Measurements from ENCODE around the gene CISD2.
A peak's percentile ranks its signal among the peaks of the same experiment; 100 is the strongest.
"Not testable (repeated sequence)": the region's sequence is repeated elsewhere in the genome, so short reads cannot be mapped to it uniquely, and the experiment has no call there.

Gene CISD2

DNA sequence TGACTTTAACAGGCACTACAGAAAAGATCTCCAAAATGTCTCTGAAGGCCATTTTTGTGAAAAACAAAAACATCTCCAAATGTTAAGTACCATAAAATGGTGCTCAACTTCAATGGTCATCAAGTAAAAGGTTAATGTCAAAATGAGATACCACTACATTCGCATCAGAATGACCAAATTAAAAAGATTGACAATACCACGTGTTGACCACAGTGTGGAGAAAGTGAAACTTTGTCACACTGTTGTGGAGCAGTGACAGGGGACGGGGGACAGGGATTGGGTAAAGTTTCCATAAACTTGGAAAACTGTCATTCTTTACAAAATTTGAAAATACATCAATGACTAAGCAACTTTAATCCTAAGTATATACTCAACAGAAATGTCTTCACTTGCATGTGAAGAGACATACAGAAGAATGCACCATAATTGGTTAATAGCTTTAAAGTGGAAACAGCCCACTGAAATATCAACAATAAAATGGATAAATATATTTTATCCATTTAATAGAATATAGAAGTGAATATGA, 19.1 kb upstream of the CISD2 start:
- no peak for DNase-seq (ENCODE audit: low spot score)

DNA sequence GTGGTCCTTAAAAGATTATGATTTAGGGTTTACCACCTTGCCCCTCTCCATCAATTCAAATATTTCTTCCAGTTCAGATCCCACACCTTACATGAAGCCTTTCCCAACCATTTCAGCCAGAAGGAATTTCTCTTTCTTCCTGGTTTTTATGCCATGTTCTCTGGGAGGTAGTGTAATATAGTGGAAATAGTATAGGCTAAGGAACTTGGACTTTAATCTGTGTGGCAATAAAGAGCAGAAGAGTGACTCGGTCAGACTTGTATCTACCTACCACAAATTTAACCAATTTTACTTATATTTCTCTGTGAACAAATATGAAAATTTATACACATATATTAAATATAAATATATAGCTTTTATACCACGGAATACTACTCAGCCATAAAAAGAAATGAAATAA, 18.4 kb upstream of the CISD2 start:
- DNase-seq (ENCODE audit: low spot score) = no peak

- DNase-seq (ENCODE audit: low spot score) = no peak
These were observed 9.8 kb upstream of the CISD2 start for GRCh38 chr4:102858828-102859464.

DNA sequence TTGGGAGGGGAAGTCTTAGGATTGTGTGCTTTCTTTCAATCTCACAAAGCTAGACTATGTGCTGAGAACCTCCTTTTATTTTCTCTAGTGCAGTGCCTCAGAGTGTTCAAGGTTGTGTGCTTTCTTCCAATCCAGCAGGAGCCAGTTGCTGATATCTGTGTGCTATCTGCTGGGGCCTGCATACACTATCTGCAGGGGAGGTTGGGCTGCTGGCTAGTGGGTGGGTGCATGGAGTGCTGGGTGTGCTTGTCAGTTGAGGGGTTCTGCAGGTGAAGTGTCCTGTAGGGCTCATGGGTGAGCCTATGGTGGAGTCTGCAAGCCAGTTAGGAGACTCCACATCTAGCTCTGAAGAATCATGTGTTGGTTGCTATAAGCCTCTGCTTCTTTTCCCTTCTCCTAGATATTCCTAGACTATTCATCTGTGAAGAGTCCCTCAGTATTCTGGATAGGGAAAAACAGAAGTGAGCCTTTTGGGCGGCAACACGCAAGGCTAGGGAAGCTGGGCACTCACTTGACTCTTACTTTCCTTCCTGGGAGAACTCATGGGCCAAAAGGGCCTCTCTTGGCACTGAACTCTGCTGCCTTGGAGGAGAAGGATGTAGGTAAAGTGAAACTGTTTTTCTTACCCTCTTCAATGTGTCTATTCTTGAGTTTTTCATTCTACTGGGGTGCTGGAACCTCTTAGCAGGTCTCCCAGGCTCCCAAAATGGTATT, 8.0 kb upstream of the CISD2 start:
- no peak for DNase-seq (ENCODE audit: low spot score)

GRCh38 chr4:102862016-102862415, 6.8 kb upstream of the CISD2 start:
- DNase-seq (ENCODE audit: low spot score) = peak; percentile 59

GRCh38 chr4:102862747-102863146, 6.0 kb upstream of the CISD2 start:
- no peak for DNase-seq (ENCODE audit: low spot score)

DNA sequence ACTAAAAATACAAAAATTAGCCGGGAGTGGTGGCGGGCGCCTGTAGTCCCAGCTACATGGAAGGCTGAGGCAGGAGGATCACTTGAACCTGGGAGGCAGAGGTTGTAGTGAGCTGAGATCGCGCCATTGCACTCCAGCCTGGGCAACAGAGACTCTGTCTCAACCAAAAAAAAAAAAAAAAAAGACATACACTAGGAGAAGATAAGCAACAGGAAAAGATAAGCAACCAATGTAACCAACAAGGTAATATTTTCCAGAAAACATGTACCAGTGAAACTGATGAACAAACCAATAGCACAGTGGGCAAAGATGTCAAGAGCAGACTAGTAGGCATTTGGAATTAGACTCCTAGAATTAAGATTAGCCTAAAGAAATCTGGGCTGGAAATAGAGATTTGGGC, 3.5 kb upstream of the CISD2 start:
- not testable (repeated sequence) for DNase-seq (ENCODE audit: low spot score)

DNA sequence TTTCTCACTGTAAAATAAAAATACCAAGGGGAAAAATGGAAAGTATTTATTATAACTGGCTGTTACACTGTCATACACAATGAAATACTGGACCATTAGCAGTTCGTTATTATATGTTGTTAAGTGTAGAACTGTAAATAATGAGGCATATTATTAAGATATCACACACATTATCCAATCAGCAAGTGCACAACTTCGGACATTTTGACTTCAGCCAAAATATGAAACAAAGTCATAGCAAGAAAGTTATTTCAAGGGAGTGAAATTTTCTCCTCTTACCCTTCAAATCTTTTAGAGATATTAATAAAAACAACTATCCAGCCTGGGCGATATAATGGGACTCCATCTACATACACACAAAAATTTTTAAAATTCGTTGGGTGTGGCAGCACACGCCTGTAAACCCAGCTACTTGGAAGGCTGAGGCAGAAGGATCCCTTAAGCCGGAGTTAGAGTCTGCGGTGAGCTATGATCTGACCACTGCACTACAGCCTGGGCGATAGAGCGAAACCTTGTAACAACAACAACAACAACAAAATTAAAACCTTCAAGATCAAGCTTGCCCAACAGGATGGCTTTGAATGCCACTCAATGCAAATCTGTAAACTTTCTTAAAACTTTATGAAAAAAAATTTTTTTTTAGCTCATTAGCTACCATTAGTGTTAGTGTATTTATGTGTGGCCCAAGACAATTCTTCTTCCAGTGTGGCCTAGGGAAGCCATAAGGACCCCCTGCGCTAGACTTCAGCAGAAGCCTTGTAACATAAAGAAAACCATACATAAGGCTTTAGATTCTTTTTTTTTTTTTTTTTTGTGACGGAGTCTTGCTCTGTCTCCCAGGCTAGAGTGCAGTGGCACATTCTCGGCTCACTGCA, 1.3 kb upstream of the CISD2 start:
- no peak for DNase-seq (ENCODE audit: low spot score)

DNA sequence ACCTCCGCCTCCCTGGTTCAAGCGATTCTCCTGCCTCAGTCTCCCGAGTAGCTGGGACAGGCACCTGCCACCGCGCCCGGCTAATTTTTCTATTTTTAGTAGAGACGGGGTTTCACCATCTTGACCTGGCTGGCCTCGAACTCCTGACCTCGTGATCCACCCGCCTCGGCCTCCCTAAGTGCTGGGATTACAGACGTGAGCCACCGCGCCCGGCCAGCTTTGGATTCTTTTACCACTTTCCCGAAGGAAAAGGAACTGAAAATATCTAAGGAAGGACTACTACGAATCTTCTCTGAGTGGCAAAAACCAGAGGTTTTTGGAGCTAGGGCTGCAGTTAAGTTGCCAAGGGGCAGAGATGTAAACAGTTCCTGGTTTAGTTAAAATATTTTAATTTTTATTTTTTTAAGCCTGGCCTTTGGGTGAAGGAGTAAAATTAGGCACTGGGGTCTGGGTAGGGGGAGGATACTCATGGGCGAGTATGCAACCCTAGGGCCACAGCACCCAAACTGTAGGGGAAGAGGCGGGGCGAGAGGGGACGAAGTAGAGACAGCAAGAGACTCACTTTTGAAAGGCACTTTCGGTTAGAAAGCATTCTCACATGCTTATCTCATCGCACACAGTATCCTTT, 525 bp upstream of the CISD2 start:
- no peak for DNase-seq (ENCODE audit: low spot score)

DNA sequence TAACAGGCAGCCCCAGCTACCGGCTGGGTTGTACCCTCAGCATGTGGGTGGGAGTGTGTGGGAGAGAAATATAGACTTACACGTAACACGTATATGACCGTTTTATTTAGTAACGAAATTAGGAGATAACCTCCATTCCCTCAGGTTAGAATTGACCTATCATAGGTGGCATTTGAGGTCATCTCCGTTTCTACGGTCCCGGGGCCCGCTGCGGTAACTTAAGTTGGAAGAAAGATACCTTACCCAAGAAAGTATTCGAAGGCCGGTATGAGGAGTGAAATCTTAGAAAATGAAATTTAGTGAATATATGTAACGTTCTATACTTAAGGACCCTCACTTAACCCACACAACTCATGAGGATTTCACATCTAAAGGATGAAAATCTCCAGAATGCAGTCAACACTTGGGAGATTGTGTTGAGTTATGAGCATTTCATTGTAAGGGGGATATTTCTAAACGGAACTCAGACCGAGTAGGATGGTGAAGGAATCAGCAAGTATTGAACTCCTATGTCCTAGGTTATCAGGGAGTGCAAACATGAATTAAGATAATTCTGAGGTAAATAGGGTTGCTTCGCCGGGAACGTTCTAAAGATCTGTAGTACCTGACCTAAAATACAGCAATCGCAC, 891 bp downstream of the CISD2 start:
- DNase-seq (ENCODE audit: low spot score) = peak; percentile 52

DNA sequence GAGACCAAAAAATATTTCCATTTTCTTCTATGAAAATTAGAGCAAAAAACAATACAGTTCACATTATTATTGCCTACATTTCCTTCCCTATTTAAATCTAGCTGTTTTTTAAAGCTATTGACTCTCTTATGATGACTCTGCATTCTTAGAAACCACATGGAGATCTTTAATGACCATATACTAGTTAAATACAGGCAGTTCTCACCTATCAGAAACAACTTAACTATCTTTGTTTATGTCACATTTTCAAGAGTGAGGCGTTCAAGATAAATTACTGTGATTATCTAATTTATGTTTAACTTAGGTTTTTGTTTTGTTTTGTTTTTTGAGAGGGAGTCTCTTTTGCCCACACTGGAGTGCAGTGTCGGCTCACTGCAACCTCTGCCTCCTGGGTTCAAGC, 3.0 kb downstream of the CISD2 start:
- no peak for DNase-seq (ENCODE audit: low spot score)

GRCh38 chr4:102877477-102878106, 8.8 kb downstream of the CISD2 start:
- not testable (repeated sequence) for DNase-seq (ENCODE audit: low spot score)

DNA sequence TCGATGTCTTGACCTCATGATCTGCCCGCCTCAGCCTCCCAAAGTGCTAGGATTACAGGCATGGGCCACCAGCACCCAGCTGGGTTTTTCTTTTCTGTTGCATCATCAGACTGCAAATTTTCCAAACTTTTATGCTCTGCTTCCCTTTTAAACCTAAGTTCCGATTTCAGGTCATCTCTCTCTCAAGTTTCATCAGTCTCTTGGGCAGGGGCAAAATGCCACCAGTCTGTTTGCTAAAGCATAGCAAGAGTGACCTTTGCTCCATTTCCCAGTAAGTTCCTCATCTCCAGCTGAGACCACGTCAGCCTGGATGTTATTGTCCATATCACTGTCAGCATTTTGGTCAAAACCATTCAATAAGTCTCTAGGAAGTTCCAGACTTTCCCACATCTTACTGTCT, 9.6 kb downstream of the CISD2 start:
- peak; percentile 32 for DNase-seq (ENCODE audit: low spot score)

DNA sequence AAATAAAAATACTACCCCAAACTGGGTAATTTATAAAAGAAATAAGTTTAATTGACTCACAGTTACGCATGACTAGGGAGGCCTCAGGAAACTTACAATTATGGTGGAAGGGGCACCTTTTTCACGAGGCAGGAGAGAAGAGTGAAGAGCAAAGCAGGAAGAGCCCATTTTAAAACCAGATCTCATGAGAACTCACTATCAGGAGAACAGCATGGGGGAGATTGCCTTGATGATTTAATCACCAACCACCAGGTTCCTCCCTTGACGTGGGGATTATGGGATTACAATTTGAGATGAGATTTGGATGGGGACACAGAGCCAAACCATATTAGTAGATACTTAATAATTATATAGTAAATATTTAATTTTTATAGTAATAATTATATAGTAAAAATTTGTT, 10.1 kb downstream of the CISD2 start:
- DNase-seq (ENCODE audit: low spot score) = no peak

- DNase-seq (ENCODE audit: low spot score) = no peak
These were observed 12.6 kb downstream of the CISD2 start for GRCh38 chr4:102881343-102881742.

- DNase-seq (ENCODE audit: low spot score) = no peak
These were observed 14.5 kb downstream of the CISD2 start for GRCh38 chr4:102883278-102883677.

DNA sequence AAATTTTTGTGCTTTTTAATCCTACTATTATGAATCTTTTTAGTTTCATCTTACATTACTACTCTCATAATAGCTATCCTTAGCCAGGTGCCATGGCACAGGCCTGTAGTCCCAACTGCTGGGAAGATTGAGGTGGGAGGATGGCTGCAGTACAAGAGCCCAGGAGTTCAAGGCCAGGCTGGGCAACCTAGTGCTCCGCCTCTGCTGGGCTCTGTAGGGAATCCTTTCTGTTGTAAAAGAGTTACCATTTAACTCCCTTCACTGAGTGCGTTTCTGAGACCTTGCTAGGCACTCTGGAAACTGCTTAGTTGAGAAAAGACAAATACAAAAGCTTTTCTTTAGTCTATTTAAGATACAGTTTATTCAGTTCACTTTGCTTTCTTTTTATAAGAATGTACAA, 19.8 kb downstream of the CISD2 start:
- DNase-seq (ENCODE audit: low spot score) = not testable (repeated sequence)

DNA sequence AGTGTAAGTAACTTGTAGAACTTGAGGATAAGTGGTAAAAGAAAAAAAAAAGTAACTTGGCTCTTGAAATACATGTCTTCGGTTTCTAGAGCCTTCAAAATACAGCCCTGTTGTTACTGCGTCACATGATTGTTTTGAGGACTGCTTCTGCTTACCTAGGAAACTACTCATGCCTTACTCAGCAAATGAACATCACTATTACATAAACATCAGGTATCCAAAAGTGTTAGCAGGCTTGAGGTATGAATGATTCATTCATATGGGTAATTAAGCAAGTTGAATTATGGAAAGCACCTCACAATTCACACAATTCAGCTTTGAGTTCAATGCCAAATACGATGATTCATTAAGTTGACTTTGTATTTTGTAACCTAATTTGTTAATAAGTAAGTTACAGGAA, 21.1 kb downstream of the CISD2 start:
- not testable (repeated sequence) for DNase-seq (ENCODE audit: low spot score)

- DNase-seq (ENCODE audit: low spot score) = not testable (repeated sequence)
These were observed 27.8 kb downstream of the CISD2 start for GRCh38 chr4:102896547-102896946.

GRCh38 chr4:102897610-102898009, 28.8 kb downstream of the CISD2 start:
- DNase-seq (ENCODE audit: low spot score) = not testable (repeated sequence)

DNA sequence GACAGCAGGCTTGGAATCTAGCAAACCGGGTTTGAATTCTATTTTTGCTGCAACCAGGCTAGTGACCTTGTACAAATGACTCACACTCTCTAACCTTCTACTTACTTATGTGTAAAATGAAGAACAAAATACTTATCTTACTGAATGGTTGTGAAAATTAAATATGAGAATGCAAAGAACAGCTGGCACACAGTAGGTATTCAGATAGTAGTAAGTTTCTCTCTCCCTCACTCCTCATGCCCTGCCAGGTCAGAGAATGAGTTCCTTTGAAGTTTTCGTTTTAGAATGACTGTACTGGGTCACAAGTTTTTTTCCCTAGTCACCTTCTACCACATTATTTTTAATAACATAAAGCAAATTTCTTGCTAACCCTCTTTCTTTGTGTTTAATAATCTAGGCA, 33.0 kb downstream of the CISD2 start:
- no peak for DNase-seq (ENCODE audit: low spot score)
